Peyer's patch (tissue), 4 donors: ENCODE data around the gene METTL24.

Source experiments
- CTCF ChIP-seq, 6 experiments: fragments of 450-650 bp in 4 of 6; fragments of 200-600 bp in 2 of 6; sonication (generic) in 1 of 6; IDR thresholded peaks; one replicate each; pipeline ENCODE4 v1.5.1; 2017 to 2019; ENCODE audit warnings: antibody characterized with exemption in 6 of 6, mild to moderate bottlenecking in 3 of 6, moderate library complexity in 1 of 6
- POLR2A ChIP-seq, 2 donors: fragments of 450-650 bp; IDR thresholded peaks; one replicate each; pipeline ENCODE4 v1.5.1; 2017; ENCODE audit warnings: antibody characterized with exemption in 2 of 2, mild to moderate bottlenecking in 2 of 2, moderate library complexity in 2 of 2

- TF ChIP-seq CTCF (IDR thresholded peaks at IDR 0.05): no peak
- TF ChIP-seq POLR2A (IDR thresholded peaks at IDR 0.05): no peak
Observed at GRCh38 chr6:110315207-110315868, 42.8 kb downstream of the METTL24 start.
